ENCODE measurements around the gene CACNB4.

GRCh38 chr2:151900331-151900730, 198.5 kb downstream of the CACNB4 start:
- TF ChIP-seq CTCF (conservative IDR thresholded peaks at IDR 0.05 in 1 of 2, IDR thresholded peaks at IDR 0.05 in 1 of 2; ENCODE audit: extremely low read depth in 1 of 2, insufficient read depth in 1 of 2, low read depth in 1 of 2, low read length in 2 of 2) (no peak), EZH2 (IDR thresholded peaks at IDR 0.05; ENCODE audit: borderline replicate concordance, low read length) (no peak)

Measured in mammary epithelial cell (primary cell).